HepG2 (cell line): ENCODE measurements around the gene RASSF7. TPM values are rescaled to one million over a fixed set of nuclear protein-coding genes. Genes with fewer than 3 reads are reported as not detected.

Experiments used
- FOXP4 ChIP-seq: sonication (generic); formaldehyde crosslinking; IDR thresholded peaks from 2 replicates; pipeline ENCODE4 v1.4.0; 2020; ENCODE audit warnings: missing genetic modification reagents
- GABPA ChIP-seq, 2 experiments: IDR thresholded peaks; 2 replicates each; pipeline ENCODE4 v1.6.1; 2011 to 2016; ENCODE audit warnings: low read depth in 2 of 2, low read length in 1 of 2, missing biosample characterization in 1 of 2, missing genetic modification characterization in 1 of 2
- MXD4 ChIP-seq: IDR thresholded peaks from 2 replicates; pipeline ENCODE4 v1.6.1; 2016; ENCODE audit warnings: mild to moderate bottlenecking, missing biosample characterization, missing genetic modification reagents
- MXI1 ChIP-seq: IDR thresholded peaks from 3 replicates; pipeline ENCODE4 v1.6.1; 2012; ENCODE audit warnings: low read depth, low read length, inconsistent platforms, borderline replicate concordance
- SMARCE1 ChIP-seq: fragments of 450-650 bp; IDR thresholded peaks from 2 replicates; pipeline ENCODE4 v1.6.1; 2017; ENCODE audit warnings: borderline replicate concordance
- THAP8 ChIP-seq: sonication (generic); formaldehyde crosslinking; IDR thresholded peaks from 2 replicates; pipeline ENCODE4 v1.5.1; 2020; ENCODE audit warnings: missing genetic modification reagents, mild to moderate bottlenecking, borderline replicate concordance
- YEATS2 ChIP-seq: sonication (generic); formaldehyde crosslinking; IDR thresholded peaks from 2 replicates; pipeline ENCODE4 v1.4.0; 2020; ENCODE audit warnings: missing genetic modification reagents, borderline replicate concordance
- ZKSCAN1 ChIP-seq: fragments of 150-350 bp; IDR thresholded peaks from 2 replicates; pipeline ENCODE4 v1.6.1; 2014; ENCODE audit warnings: low read length
- ZNF224 ChIP-seq: sonication (generic); formaldehyde crosslinking; IDR thresholded peaks from 2 replicates; pipeline ENCODE4 v1.5.0; 2020; ENCODE audit warnings: mild to moderate bottlenecking, missing genetic modification reagents
- ZNF672 ChIP-seq: sonication (generic); formaldehyde crosslinking; IDR thresholded peaks from 2 replicates; pipeline ENCODE4 v1.8.1; 2022; ENCODE audit warnings: missing genetic modification reagents
- ZNF678 ChIP-seq: sonication (generic); formaldehyde crosslinking; IDR thresholded peaks from 2 replicates; pipeline ENCODE4 v1.4.0; 2020; ENCODE audit warnings: mild to moderate bottlenecking, missing genetic modification reagents
- ZNF724P ChIP-seq: sonication (generic); formaldehyde crosslinking; IDR thresholded peaks from 2 replicates; pipeline ENCODE4 v1.8.0; 2022; ENCODE audit warnings: missing genetic modification reagents, borderline replicate concordance
- ZSCAN30 ChIP-seq: sonication (generic); formaldehyde crosslinking; IDR thresholded peaks from 2 replicates; pipeline ENCODE4 v1.5.0; 2020; ENCODE audit warnings: mild to moderate bottlenecking, missing genetic modification reagents
- polyA plus RNA-seq, 8 experiments: library from polyadenylated mRNA; depleted of rRNA in 3 of 8; stranded (reverse) in 7 of 8; unstranded in 1 of 8; fragments of >200 nt; fragmentation: Illumina TruSeq in 4 of 8; extraction: Trizol in 4 of 8; gene quantifications; 2 replicates each; pipeline versions ENCODE4 v1.2.1 to v1.2.3, GENCODE V29; 2011 to 2016; ENCODE audit warnings: low read depth in 4 of 8, missing spikeins in 1 of 8, mixed read lengths in 1 of 8; ENCODE audit not compliant: insufficient read depth in 1 of 8
- total RNA-seq, 5 experiments: library from RNA; depleted of rRNA; stranded (reverse); fragments of >200 nt; fragmentation: Illumina TruSeq; extraction: Trizol; gene quantifications; 2 replicates each; pipeline ENCODE4 v1.2.3, GENCODE V29; 2016; ENCODE audit warnings: low read depth in 1 of 5
- TF ChIP-seq, protein P1 (sequence below): sonication (generic); formaldehyde crosslinking; IDR thresholded peaks from 2 replicates; pipeline ENCODE4 v1.8.0; 2022; ENCODE audit warnings: mild to moderate bottlenecking, missing genetic modification reagents, borderline replicate concordance
- TF ChIP-seq, protein P2 (sequence below): IDR thresholded peaks from 2 replicates; pipeline ENCODE4 v1.4.0; 2020; ENCODE audit warnings: mild to moderate bottlenecking, missing genetic modification reagents

The RASSF7 gene
- total and polyA plus RNA-seq, 2 of the 13 experiments (the other 11 are each of a cell fraction or from before 2014, with no cell fraction given): 20.2 to 28.6 TPM

GRCh38 chr11:559712-560304 lies 962 bp upstream of the RASSF7 start (continued):
- TF ChIP-seq FOXP4 (CRISPR knock-in tag) (peak; percentile 23; the same call in 1 of the 2 replicates), GABPA (IDR thresholded peaks at IDR 0.05; ENCODE audit: low read depth, low read length) (no peak), GABPA (CRISPR knock-in tag; IDR thresholded peaks at IDR 0.05; ENCODE audit: low read depth) (peak; percentile 76), ZNF672 (CRISPR knock-in tag) (no peak), ZNF724P (CRISPR knock-in tag) (no peak), THAP8 (CRISPR knock-in tag) (no peak), ZNF224 (CRISPR knock-in tag) (no peak), ZNF678 (CRISPR knock-in tag) (no peak), YEATS2 (CRISPR knock-in tag) (no peak; the same call in 1 of the 2 replicates), MXD4 (no peak), SMARCE1 (no peak), ZKSCAN1 (no peak), ZSCAN30 (CRISPR knock-in tag) (no peak), MXI1 (no peak)
- TF ChIP-seq, protein P1, sequence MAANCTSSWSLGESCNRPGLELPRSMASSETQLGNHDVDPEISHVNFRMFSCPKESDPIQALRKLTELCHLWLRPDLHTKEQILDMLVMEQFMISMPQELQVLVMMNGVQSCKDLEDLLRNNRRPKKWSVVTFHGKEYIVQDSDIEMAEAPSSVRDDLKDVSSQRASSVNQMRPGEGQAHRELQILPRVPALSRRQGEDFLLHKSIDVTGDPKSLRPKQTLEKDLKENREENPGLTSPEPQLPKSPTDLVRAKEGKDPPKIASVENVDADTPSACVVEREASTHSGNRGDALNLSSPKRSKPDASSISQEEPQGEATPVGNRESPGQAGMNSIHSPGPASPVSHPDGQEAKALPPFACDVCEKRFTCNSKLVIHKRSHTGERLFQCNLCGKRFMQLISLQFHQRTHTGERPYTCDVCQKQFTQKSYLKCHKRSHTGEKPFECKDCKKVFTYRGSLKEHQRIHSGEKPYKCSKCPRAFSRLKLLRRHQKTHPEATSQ (CRISPR knock-in tag): no peak
- TF ChIP-seq, protein P2, sequence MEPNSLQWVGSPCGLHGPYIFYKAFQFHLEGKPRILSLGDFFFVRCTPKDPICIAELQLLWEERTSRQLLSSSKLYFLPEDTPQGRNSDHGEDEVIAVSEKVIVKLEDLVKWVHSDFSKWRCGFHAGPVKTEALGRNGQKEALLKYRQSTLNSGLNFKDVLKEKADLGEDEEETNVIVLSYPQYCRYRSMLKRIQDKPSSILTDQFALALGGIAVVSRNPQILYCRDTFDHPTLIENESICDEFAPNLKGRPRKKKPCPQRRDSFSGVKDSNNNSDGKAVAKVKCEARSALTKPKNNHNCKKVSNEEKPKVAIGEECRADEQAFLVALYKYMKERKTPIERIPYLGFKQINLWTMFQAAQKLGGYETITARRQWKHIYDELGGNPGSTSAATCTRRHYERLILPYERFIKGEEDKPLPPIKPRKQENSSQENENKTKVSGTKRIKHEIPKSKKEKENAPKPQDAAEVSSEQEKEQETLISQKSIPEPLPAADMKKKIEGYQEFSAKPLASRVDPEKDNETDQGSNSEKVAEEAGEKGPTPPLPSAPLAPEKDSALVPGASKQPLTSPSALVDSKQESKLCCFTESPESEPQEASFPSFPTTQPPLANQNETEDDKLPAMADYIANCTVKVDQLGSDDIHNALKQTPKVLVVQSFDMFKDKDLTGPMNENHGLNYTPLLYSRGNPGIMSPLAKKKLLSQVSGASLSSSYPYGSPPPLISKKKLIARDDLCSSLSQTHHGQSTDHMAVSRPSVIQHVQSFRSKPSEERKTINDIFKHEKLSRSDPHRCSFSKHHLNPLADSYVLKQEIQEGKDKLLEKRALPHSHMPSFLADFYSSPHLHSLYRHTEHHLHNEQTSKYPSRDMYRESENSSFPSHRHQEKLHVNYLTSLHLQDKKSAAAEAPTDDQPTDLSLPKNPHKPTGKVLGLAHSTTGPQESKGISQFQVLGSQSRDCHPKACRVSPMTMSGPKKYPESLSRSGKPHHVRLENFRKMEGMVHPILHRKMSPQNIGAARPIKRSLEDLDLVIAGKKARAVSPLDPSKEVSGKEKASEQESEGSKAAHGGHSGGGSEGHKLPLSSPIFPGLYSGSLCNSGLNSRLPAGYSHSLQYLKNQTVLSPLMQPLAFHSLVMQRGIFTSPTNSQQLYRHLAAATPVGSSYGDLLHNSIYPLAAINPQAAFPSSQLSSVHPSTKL (CRISPR knock-in tag): 0 out of 2 replicates have a peak, but pooled peaks have one; percentile 5
